Activated CD8-positive, alpha-beta memory T cell treated with anti-CD3 and anti-CD28 coated beads, Interleukin-2, amount 50 U/mL, for 4 hours (primary cell): ENCODE measurements around the gene CYTH4.
"Not testable (repeated sequence)": the region's sequence is repeated elsewhere in the genome, so short reads cannot be mapped to it uniquely, and the experiment has no call there.

Source experiments
- DNase-seq: peaks from one replicate; pipeline ENCODE4 v3.0.0-alpha.2; 2020

CYTH4 gene, protein sequence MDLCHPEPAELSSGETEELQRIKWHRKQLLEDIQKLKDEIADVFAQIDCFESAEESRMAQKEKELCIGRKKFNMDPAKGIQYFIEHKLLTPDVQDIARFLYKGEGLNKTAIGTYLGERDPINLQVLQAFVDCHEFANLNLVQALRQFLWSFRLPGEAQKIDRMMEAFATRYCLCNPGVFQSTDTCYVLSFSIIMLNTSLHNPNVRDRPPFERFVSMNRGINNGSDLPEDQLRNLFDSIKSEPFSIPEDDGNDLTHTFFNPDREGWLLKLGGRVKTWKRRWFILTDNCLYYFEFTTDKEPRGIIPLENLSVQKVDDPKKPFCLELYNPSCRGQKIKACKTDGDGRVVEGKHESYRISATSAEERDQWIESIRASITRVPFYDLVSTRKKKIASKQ

DNA sequence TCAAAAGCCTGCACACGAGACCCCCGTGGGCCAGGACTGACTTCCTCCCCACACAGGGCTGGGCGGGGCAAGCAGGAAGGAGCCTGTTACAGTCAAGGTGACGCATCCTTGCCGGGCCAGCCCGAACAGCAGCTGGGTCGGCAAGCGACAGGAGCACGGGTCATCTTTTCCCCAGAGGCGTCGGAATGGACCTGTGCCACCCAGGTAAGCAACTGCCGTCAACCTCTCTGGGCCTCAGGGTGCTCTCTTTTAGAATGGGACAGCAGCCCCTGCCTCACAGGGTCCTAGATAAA lies at the start of gene CYTH4:
Gene CYTH4, plus strand, starts transcription at position 124 of the 293 bp plus-strand sequence. Its CDS starts 62 bp downstream, at position 186.
- DNase-seq: peak; percentile 85

DNA sequence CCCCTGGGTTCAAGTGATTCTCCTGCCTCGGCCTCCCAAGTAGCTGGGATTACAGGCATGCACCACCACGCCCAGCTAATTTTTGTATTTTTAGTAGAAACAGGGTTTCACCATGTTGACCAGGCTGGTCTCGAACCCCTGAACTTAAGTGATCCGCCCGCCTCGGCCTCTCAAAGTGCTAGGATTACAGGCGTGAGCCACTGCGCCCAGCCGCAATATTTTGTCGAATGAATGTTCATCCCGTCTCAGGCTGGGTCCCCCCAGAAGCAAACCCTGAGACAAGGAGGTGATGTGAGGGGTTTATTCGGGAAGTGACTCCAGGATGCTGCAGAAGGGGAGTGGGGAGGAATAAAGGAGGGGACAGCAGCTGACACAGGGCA lies 48.9 kb upstream of the CYTH4 start:
- DNase-seq: not testable (repeated sequence)

DNA sequence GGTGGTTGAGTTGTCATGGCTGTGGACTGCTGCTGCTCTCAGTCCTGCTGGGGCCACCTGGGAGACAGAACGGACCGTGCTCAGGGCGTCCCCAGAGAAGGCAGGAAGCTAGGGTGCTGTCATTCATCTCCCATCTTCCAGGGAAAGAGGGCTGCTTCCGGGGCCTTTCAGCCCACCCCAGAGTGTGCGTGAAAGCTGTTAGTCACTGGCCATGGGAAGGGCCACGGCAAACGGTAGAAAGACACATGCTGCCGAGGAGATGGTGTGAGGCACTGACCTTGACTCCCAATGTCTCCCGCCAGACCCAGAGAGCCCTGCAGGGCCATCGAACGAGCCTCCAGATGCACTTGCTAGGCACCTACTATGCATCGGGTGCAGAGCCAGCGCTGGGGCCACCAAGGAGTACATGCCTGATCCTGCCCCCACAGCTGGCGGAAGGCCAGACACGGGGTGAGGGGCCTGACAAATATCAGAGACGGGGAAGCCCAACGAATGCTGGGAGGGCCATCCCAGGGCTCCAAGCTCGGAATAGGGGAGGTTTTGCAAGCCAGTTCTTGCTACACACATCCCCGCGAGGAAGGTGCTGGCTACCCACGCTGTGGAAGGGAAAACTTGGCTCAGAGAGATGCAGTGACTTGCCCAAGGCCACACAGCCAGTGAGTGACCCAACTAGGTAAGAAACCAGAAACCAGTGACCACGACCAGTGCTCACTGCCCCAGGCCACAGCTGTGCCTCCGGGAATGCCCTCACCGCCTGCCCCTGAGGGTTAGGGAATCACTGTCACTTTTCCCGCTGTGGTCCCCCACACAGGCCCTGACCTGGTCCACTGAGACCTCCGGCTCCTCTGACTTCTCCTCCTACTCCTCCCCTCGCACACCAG lies 48.3 kb upstream of the CYTH4 start:
- no peak for DNase-seq

DNA sequence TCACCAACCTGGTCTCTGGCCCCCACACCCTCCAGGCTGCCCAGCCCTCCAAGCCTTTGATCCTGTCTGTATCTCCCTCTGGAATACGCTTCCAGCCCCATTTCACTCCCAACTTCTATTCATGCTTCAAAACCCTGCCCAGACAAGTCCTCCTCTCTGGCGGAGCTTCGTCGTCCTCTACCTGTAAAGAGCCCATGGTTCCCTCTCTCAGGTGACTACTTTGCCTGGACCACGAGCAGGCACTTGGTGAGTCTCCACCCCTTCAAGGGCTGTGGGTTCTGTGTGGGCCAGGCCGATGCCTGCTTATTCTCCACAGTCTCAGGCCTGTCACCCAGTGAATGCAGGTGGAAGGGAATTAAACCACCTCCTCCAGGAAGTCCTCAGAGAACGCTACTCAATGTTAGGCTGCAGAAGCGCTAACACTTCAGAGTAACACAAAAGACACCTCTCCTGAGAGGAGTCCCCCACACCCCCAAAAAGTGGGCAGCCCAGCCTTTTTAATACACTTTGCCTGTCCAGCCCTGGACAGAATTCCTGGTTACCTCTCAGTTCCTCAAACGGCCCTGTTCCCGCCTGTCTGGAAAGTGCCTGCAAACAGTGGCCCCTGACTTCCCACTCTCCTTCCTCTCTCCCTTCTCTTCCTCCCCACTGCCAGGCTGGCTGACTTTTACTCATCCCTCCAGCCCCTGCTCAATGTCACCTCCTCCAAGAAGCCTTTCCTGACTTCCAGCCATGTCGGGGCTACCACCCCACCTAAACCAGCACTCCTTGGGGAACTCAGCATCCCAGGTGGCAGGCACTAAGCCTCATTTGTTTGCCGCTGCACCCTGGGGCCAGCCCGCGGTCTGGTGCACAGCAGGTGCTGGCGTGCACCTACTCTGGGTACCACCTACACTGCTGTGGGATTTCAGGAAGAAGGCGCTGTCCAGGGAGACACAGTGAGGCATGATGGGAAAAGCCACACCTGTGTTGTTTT lies 47.3 kb upstream of the CYTH4 start:
- no peak for DNase-seq

DNA sequence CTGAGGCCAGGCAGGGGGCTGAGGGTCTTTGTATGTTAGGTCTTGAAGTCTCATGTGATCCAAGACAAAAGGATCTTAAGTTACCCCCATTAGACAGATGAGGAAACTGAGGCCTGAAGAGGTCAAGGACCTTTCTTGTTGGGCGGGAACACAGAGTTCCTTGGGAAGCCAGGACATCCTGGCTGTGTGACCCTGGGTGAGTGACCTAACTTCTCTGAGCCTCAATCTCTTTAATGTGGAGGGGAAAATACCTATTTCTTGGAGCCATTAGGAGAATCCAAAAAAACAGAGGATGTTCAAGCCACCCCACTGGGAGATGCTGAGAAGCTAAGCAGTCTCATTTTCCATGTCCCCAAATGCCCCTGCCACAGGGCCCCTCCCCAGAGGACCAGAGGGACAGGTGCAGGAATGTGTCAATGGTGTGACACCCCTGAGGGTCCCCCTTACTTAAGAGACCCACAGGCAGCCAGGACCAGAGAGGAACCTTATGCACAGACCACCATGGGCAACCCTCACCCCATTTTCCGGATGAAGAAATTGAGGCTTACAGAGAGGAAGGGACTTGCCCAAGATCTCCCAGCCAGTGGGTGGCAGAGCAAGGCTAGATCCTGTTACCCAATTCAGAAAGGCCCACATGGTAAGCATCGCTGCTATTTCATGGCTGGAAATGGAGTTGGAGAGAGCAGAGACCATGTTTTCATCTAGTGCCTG lies 46.3 kb upstream of the CYTH4 start:
- DNase-seq: no peak

DNA sequence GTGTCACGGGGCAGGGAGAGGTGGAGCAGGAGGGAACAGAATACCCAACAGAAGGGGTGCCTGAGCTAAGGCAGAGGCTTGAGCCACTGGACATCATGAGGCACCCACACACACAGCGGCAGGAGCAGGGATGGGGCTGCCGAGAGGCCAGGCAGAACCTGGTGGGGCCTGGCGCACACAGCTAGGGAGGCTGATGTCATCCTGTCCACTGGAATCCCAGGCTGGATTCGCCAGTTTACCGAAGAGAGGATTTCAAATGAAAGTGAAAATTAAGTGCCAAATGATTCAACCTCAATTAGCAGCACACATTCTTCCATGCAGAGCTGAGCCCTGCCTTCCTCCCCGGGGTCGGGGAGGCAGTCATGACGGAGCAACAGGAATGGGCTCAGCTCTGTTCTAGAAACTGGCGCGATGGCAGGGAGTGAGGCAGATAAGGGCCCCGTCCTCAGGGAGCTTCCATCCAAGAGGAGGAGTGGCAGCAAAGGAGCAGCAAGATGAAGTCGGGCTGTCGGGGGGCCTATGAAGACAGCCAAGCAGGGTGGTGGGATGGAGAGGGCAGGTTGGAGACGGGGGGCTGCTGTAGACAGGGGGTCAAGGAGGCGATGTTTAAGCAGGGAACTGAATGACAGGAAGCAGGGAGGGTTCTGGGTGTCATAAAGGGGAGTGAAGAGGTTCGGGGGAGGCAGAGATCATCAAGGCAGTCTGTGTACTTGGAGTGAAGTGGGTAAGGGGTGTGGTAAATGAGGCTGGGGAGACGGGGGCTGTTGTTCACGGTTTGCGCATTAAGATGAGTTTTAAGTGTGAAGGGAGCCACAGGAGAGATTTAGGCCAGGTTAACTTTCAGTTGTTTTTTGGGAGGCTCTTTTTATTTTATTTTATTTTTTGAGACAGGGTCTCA lies 44.7 kb upstream of the CYTH4 start:
- no peak for DNase-seq

DNA sequence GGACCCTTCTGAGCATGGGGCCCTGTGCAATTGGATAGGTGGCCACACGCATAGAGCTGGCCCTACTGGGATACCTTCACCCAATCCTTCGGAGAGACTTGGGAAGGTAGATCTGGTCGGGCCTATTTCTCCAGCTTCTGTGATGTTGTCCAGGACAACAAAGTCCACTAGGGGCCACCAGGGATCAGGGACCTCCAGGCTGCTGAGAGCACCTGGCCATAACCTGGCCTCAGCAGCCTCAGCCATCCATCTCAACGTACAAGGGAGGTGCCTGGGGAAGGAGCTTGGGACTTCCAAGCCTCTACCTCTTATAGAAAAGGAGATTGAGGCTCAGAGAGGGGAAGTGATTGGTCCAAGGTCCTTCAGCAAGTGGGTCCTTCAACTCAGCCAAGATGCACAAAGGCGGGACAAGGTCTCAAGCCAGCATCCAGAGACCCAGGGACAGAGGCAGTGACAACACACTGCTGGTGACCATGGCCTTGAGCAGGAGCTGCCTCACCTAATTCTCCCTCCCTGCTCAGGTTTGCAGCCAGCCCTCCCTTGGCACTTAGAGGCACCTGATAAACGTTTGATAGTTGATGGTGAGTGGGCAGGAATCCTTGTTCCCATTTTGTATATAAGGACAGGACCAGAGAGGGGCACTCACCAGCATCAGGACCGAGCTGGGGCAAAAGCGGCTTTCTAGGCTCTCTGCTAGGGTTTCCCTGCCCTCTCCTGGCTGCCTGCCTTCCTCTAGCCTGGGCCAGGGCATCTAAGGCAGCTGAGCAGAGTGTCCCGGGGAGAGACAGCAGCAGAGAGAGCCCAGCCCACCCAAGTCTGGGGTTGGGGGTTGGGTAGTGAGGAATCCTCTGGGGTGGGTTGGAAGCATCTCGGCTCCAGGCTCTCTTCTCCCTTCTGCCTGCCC lies 42.7 kb upstream of the CYTH4 start:
- DNase-seq: no peak

DNA sequence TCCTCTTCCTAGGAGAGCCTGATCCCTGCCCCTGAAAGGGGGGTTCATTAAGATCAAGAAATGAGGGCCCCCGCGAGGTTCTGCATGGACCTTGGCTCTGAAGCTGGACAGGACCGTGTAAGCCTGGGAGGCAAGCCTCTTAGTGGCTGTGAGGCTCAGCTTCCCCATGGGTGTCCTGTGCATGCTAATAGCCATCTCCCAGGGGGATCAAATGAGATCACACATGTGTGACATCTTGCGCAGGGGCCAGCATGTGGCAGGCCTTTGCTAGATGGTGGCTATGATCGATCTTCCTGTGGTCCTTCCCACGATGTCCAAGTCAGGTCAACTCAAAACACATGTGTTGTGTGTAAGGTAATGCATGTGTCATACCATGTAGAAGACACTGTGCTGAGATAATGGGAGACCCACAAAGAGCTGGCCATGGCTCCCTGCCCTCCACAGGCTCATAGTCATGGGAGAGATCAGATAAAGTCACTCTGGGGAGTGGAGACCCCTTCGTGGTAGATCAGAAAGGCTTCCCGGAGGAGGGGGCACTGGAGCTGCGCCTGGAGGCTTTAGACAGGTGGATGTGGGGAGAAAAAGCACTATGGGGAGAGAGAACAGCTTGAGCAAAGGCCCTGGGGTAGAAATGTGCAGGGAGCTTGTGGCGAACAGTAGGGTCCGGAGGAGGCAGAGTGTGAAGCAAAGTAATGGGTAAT lies 41.9 kb upstream of the CYTH4 start:
- DNase-seq: no peak

DNA sequence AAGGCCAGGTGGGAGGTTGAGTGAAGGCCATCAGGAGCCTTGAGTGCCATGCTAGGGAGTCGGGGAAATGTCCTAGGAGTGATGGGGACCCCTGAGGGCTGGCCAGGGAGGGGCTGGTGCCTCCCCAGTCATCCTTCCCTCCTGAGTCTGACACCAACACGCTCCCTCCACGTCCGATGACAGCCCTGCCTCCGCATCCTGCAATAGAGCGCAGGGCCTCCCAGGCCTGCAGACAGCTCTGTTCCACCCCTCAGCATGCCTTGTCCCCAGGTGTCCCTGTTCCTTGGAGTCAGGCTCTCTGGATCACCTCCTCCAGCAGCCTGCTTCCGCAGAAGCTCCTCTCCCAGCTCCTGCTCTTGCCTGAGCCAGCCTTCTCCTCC lies 41.4 kb upstream of the CYTH4 start:
- no peak for DNase-seq

DNA sequence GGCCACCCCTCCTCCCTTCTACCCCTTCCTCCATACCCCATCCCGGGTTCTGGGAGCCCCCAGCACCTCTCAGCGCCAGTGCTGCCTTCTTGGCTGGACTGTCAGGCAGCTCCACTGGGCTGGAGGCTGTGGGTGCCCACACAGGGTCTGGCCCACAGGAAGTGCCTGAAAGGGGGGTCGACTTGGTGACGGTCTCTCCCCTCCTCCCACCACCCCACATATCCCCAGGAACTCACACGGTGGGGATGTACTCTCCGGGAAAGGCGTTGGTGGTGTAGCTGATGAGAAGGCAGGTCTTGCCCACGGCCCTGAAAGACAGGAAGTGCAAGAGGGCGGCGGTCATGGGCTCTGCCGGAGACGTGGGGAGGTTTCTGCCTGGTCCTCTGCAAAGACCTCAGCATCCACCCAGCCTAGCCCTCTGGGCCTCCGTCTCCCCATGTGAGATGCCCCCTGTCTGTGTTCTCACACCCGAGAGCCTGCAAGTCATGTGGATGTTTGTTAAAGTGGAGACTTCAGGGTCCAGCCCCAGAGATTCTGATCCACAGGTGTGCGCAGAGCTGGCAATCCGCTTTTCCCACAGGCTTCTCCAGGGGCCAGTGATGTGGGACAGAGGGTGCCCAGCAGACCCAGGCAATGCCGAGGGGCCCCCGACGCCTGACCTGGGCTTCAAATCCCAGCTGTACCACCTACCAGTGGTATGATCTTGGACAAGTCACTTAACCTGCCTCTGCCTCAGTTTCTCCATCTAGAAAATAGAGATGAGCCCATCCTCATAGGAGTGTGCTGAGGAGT lies 40.8 kb upstream of the CYTH4 start:
- no peak for DNase-seq

DNA sequence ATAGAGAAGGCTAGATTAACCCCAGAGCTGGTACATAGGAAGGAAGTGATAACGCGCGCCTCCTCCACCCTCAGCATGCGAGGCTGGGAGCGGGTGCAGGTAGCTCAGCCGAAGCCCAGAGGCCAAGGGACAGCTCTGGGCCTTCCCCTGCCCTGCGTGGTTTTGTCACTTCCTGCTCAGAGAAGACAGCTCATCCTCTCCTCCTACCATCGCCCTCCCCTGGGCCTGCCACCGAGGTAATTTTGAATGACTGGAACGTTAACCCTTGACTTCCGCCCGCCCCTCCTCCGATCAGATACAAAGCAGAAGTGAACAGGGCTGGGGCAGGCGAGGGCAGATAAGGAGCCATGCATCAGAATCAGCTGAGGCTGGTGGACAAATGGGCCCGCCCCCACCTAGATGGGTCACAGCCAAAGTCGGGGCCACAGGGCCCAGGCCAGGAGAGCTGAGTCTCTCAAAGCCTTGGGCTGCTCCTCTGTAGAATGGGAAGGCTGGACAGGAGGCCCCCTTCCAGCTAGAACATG lies 39.9 kb upstream of the CYTH4 start:
- DNase-seq: peak; percentile 89

DNA sequence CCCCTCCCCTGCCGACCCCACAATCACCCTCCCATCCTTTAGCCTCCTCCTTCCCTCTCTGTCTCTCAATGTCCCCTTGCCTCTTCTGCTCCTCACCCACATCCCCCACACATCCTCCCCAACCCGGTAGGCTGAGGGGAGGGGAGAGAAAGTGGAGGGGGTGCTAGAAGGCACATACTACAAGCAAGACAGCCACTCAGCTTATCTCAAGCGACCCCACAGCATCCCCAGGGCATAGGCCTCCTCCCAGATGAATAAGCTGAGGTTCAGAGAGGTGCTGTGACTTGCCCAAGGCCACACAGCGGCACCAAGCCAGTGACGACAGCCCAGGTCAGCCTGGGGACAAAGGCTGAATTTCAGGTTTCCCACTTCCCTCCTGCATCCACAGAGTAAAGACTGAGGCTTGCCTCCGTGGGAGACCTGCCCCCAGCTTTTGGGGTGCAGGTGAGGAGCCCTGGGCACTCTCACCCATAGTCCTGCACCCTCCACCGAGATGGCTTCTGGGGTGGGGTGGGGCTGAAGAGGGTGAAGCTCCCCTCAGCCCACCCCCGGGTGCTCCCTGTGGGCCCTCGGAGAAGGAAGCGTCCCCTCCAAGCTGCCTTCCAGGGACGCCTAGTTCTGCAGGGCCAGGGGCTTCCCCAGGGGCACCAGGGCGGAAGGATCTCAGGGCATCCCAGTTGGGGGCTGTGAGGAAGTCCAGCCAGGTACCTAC lies 38.8 kb upstream of the CYTH4 start:
- DNase-seq: no peak

DNA sequence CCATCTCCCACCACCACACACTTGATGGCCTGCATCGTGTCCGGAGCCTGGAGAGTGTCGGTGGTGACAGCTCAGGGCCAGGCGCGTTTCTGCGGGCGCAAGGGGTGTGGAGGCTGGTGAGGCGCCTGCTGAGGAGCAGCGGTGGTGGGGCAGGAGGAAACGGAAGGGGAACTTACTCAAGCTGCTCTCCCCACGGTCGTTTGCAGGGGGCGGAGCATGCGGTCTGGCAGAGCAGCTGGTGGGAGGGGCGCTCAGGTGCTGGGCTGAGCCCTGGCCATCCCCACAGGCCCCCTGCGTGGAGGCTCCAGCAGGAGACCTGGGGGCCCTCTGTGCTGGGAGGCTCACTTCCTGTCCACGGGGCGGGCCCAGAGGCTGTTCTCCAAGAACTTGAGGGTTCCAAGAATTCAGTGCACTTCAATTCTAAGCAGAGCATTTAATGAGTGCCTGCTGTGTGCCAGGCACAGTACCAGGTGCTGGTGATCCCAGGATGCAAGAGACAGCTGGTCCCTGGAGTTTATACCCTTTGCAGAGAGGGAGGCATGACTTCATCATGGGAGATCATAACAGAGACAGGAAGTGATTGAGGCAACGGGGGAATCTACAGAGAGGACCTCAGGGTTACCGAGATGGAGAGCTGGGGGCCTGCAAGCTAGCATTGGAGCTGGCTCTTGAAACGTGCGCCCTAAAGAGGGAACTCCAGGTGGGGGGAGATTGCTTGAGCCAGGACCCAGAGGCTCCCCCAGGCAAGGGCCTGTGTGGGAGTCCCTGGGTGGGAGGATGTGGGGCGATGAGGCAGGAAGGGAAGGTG lies 38.0 kb upstream of the CYTH4 start, which contains the start of gene RAC2:
Gene RAC2, minus strand, starts transcription at position 156 of the 808 bp plus-strand sequence. Its CDS starts 121 bp downstream, at position 35.
- DNase-seq: peak; percentile 92

DNA sequence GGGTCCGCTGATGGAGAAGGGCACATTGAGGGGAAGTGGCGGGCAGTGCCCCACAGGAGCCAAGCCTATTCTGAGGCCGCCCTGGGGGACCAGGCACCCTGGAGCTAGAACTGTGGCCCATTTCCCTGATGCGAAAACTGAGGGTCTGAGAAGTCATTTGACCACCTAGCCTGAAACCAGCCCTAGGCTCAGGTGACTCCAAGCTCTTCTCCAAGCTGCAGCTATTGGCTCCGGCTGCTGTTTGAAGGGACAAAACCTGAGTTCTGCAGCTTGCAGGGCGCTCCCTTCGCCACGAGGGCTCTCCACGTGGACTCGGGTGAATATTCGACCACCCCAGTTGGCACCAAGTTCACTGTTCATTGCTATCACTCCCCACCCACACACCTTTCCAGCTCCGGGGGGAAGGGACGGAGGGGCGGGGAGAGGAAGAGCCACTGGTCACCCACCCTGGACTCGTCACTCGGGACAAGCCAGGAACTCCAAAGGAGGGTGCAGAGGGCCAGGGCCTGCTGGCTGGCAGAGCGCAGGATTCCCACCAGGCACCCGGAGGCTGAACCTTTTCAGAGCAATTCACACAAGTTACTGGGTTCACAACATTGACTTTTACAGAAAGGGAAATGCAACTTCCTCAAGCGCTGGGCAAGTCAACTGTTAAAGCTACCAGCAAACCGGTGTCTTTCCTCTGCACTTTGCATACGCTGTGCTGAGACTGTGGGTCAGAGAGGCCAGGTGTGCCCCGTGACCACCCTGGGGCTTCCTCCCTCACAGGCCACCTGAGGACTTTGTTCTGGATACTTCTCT lies 37.2 kb upstream of the CYTH4 start:
- no peak for DNase-seq

DNA sequence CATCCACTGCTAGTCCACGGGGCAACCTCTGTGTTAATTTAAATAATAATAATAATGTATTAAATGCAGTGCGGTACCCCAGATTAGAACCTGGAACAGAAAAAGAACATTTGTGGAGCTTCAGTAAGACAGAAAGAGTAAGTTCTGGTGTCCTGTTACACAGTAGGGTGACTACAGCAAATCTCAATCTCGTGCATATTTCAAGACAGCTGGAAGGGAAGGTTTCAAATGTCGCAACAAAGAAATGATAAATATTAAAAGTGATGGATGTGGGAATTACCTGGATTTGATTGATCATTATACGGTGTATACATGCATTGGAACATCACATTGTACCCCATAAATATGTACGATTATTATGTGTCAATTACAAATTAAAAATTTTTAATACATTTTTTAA lies 36.6 kb upstream of the CYTH4 start:
- no peak for DNase-seq

DNA sequence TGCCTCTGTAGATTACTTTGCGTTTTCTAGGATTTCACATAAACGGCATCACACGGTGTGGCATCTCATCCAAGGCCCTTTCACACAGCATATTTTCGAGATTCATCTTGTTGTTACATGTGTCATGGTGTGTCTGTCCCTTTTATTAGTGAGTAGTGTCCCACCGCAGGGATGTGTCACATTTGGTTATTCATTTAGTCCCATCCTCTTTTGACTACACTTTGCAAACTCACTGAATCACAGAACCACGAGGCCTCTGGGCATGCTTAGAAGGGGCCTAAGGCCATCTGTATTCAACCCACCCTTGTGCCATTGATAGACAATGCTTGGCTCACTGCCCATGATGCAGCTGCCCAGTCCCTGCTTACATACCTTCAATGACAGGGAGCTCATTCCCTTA lies 34.1 kb upstream of the CYTH4 start:
- DNase-seq: no peak
